ENCODE data around the gene ENOX1. TPM values are rescaled to one million over a fixed set of nuclear protein-coding genes. Genes with fewer than 3 reads are reported as not detected.

Gene ENOX1
- total RNA-seq, 4 donors from 2014 or later: 0.25 to 0.52 (median 0.33) TPM

DNA sequence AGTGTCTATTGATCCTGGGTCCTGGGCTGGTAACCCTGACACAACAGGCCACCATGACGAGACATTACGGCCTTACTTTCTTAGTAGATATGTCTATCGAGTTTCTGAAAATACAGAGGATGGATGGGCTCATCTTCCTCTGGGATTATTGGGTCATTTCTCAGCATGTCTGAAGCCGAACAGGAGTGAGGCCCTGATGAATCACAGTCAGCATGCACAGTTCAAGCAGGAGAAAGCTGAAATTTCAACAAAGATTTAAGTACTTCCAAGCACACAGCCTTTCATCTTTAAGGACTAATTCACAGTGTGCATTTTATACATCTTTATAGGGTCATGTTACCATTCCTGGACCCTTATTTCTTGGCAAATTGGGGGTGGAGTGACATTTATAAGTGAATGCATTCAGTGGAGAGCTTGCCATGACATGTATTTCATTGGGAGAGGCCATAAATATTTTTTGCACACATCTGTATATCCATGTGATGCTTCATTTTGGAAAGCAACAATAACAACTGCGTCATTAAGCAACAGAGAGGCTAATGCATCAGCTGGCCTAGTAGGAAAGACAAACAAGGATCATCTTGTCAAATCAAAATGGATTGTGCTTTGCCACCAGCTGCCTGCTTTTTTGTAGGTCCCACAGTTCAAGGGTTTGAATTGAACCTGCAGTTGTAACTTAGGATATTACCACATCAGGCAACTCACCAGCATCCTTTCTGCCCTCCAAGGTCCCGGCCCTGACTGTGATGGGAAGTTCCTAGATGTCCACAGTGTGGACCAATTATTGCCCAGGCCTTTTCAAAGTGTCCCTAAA is 619.9 kb downstream of the ENOX1 start:
- TF ChIP-seq POLR2AphosphoS5 (IDR thresholded peaks at IDR 0.05): no peak
- no peak for TF ChIP-seq POLR2A (IDR thresholded peaks at IDR 0.05)
- TF ChIP-seq EP300 (IDR thresholded peaks at IDR 0.05): no peak
- TF ChIP-seq, protein P1, sequence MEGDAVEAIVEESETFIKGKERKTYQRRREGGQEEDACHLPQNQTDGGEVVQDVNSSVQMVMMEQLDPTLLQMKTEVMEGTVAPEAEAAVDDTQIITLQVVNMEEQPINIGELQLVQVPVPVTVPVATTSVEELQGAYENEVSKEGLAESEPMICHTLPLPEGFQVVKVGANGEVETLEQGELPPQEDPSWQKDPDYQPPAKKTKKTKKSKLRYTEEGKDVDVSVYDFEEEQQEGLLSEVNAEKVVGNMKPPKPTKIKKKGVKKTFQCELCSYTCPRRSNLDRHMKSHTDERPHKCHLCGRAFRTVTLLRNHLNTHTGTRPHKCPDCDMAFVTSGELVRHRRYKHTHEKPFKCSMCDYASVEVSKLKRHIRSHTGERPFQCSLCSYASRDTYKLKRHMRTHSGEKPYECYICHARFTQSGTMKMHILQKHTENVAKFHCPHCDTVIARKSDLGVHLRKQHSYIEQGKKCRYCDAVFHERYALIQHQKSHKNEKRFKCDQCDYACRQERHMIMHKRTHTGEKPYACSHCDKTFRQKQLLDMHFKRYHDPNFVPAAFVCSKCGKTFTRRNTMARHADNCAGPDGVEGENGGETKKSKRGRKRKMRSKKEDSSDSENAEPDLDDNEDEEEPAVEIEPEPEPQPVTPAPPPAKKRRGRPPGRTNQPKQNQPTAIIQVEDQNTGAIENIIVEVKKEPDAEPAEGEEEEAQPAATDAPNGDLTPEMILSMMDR (IDR thresholded peaks at IDR 0.05): no peak
- WGBS: 82% methylated on average over 6 of the region's 6 CpGs
- H3K27me3 ChIP-seq: no peaks in the 10 kb centered on the region
- H3K36me3 ChIP-seq: no peaks in the 10 kb centered on the region
- H3K4me1 ChIP-seq: no peaks in the 10 kb centered on the region
- no peak for DNase-seq (ENCODE audit: low spot score in 2 of 2)
- H3K4me3 ChIP-seq: no peak overlapping the region
- H3K9me3 ChIP-seq: no peaks in the 10 kb centered on the region
- no peak overlapping the region for H3K27ac ChIP-seq

Other genes with a start within 250 kb of the ENOX1 start
- 1 to 10 TPM; 2.0 to 6.0 (median 3.6) TPM for gene CCDC122, start 92.8 kb upstream of the ENOX1 start, total RNA-seq
- 10 to 100 TPM in 1 of 4 donors, 1 to 10 TPM in 3; 4.7 to 10.1 (median 7.2) TPM for gene LACC1, start 92.9 kb upstream of the ENOX1 start, total RNA-seq